Smooth muscle cell (in vitro differentiated cells): ENCODE measurements around the gene NAV2. TPM values are rescaled to one million over a fixed set of nuclear protein-coding genes. Genes with fewer than 3 reads are reported as not detected.

ENCODE experiments used
- DNase-seq: peaks from one replicate; lab custom pipeline; 2025; ENCODE audit not compliant: unreplicated experiment; lab: John Stamatoyannopoulos, UW
- H2AFZ ChIP-seq: fragments of 200-600 bp; sonication (generic); 2 replicates; pipeline ENCODE4 v1.6.0; 2016; ENCODE audit warnings: antibody characterized with exemption, low read depth, mild to moderate bottlenecking
- H3F3A ChIP-seq: fragments of 200-600 bp; sonication (generic); 2 replicates; pipeline ENCODE4 v1.6.0; 2017; ENCODE audit warnings: antibody characterized with exemption, low read depth
- H3K27ac ChIP-seq: fragments of 200-600 bp; sonication (generic); 2 replicates; pipeline ENCODE4 v1.5.1; 2016; ENCODE audit warnings: low read depth, mild to moderate bottlenecking
- H3K27me3 ChIP-seq: fragments of 200-600 bp; sonication (generic); 2 replicates; pipeline ENCODE4 v1.6.1; 2016; ENCODE audit warnings: low read depth, mild to moderate bottlenecking
- H3K36me3 ChIP-seq: fragments of 200-600 bp; sonication (generic); 2 replicates; pipeline ENCODE4 v1.5.1; 2016; ENCODE audit warnings: low read depth
- H3K4me1 ChIP-seq: fragments of 200-600 bp; sonication (generic); 2 replicates; pipeline ENCODE4 v1.5.1; 2016; ENCODE audit warnings: low read depth
- H3K4me2 ChIP-seq: fragments of 200-600 bp; sonication (generic); 2 replicates; pipeline ENCODE4 v1.6.0; 2016; ENCODE audit warnings: mild to moderate bottlenecking
- H3K4me3 ChIP-seq: fragments of 200-600 bp; sonication (generic); 2 replicates; pipeline ENCODE4 v1.5.1; 2016; ENCODE audit warnings: mild to moderate bottlenecking
- H3K79me2 ChIP-seq: fragments of 200-600 bp; sonication (generic); 2 replicates; pipeline ENCODE4 v1.6.0; 2016; ENCODE audit warnings: low read depth, mild to moderate bottlenecking
- H3K9ac ChIP-seq: fragments of 200-600 bp; sonication (generic); 2 replicates; pipeline ENCODE4 v1.6.0; 2016; ENCODE audit warnings: low read depth
- H3K9me3 ChIP-seq: fragments of 200-600 bp; sonication (generic); replicated peaks from 2 replicates; pipeline ENCODE4 v1.5.1; 2016; ENCODE audit warnings: low read depth
- H4K20me1 ChIP-seq: fragments of 200-600 bp; sonication (generic); 2 replicates; pipeline ENCODE4 v1.6.0; 2016; ENCODE audit warnings: low read depth
- WGBS: methylation state at CpG from one replicate; pipeline ENCODE4 v1.1.7; 2016; ENCODE audit warnings: low lambda C conversion rate; 5-methylcytosine and 5-hydroxymethylcytosine counted together
- polyA plus RNA-seq: library from polyadenylated mRNA; unstranded; fragments of >200 nt; fragmentation: Nextera tagmentation; extraction: Ambion mirVana; gene quantifications from 2 replicates; pipeline ENCODE4 v1.2.1, GENCODE V29; 2016
- total RNA-seq: library from RNA; depleted of rRNA; stranded (reverse); fragments of >200 nt; gene quantifications from 2 replicates; pipeline ENCODE4 v1.2.3, GENCODE V29; 2014
- TF ChIP-seq, protein P1 (sequence below): fragments of 200-600 bp; sonication (generic); IDR thresholded peaks from 2 replicates; pipeline ENCODE4 v1.5.1; 2017; ENCODE audit warnings: borderline replicate concordance, mild to moderate bottlenecking, antibody characterized with exemption; ENCODE audit not compliant: insufficient read depth, poor library complexity, severe bottlenecking

Gene NAV2
- total and polyA plus RNA-seq, 2 experiments from 2014 or later: 14.1 to 67.5 TPM

DNA sequence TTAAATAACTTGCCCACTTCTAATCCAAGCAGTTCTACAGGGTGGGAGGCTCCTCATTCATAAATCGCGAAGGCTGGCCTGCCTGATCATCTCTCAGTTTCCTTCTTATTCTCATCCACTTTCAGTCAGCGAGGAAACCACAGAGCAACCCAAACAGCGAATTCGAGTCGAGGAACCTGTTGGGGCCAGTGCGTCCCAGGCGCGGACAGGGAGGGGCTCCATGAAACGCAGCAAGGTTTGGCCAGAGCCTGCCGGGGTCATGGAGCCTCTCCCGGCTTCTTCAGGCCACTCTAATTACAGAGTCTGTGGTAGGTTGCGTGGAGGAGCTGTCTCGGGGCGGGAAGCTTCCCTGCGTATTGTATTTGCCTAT lies 741 bp upstream of the NAV2 start:
- Histone ChIP-seq H3K9ac (peak overlapping the region; percentile 82), H3K27ac (peak overlapping the region; percentile 86), H4K20me1 (no peaks in the 10 kb centered on the region), H3F3A (no peaks in the 10 kb centered on the region), H3K36me3 (no peaks in the 10 kb centered on the region), H3K27me3 (peaks cover 8% of the 10 kb centered on the region), H2AFZ (peak overlapping the region; percentile 79), H3K4me3 (peak overlapping the region; percentile 77), H3K4me2 (peak overlapping the region; percentile 88), H3K79me2 (peaks cover 4% of the 10 kb centered on the region), H3K9me3 (no peaks in the 10 kb centered on the region), H3K4me1 (peaks cover 29% of the 10 kb centered on the region)
- no peak for DNase-seq
- TF ChIP-seq, protein P1, sequence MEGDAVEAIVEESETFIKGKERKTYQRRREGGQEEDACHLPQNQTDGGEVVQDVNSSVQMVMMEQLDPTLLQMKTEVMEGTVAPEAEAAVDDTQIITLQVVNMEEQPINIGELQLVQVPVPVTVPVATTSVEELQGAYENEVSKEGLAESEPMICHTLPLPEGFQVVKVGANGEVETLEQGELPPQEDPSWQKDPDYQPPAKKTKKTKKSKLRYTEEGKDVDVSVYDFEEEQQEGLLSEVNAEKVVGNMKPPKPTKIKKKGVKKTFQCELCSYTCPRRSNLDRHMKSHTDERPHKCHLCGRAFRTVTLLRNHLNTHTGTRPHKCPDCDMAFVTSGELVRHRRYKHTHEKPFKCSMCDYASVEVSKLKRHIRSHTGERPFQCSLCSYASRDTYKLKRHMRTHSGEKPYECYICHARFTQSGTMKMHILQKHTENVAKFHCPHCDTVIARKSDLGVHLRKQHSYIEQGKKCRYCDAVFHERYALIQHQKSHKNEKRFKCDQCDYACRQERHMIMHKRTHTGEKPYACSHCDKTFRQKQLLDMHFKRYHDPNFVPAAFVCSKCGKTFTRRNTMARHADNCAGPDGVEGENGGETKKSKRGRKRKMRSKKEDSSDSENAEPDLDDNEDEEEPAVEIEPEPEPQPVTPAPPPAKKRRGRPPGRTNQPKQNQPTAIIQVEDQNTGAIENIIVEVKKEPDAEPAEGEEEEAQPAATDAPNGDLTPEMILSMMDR: no peak
- 13% methylated on average over 16 of the region's 16 CpGs for whole genome bisulfite sequencing

DNA sequence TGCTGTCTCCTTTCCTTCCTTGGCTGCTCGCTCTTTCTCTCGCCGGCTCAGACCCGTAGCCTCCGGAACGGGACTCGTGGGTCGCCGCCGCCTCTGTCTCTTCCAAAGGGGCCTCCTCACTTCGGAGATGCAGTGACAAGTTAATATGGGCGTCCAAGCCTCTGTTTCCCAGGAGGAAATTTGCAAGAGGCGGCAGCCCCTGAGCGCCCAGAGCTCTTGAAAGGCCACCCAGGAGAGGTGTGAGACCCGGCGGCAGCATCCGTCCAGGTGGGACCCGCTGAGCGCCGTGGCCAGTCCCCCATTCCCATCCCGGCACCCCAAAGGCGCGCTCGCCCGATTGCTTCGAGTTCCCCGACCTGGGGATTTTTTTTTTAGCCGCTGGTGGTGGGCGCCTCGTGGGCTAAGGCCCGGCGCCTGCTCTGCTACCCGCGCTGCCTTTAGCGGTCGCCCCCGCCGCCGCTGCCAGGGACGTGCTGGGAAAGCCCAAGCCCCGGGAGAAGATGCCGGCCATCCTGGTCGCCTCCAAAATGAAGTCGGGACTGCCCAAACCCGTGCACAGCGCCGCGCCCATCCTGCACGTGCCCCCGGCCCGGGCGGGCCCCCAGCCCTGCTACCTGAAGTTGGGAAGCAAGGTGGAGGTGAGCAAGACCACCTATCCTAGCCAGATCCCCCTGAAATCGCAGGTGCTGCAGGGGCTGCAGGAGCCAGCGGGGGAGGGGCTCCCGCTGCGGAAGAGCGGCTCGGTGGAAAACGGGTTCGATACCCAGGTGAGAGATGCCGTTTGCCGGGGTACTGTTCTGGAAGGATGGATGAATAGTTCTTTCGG lies 772 bp downstream of the NAV2 start:
- H3K27ac ChIP-seq: no peak overlapping the region
- peaks cover 29% of the 10 kb centered on the region for H3K4me1 ChIP-seq
- TF ChIP-seq, protein P1: no peak
- H3F3A ChIP-seq: no peaks in the 10 kb centered on the region
- H3K79me2 ChIP-seq: peaks cover 4% of the 10 kb centered on the region
- H3K27me3 ChIP-seq: peaks cover 8% of the 10 kb centered on the region
- no peaks in the 10 kb centered on the region for H4K20me1 ChIP-seq
- peak overlapping the region; percentile 100 for H3K4me2 ChIP-seq
- no peaks in the 10 kb centered on the region for H3K9me3 ChIP-seq
- WGBS: 4% methylated on average over 62 of the region's 63 CpGs
- H3K36me3 ChIP-seq: no peaks in the 10 kb centered on the region
- peak overlapping the region; percentile 94 for H2AFZ ChIP-seq
- peak overlapping the region; percentile 21 for H3K9ac ChIP-seq
- no peak for DNase-seq
- H3K4me3 ChIP-seq: peak overlapping the region; percentile 77

DNA sequence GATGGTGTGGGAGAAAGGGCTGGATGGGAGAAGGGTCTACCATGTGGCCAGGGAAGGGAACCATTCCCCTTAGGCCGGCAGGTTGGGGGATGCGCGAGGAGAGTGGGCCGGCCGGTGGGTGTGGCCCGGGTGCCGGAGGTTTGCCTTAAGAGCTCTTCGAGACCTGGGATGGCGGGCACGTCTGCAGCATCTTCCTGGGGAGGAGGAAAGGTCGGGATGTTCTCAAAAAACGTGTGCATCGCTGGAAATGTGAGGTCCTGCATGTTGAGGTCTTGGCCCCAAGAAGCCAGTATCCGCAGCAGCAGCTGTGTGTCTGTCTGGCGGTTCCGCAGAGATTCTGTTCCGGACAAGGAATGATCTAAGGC lies 1.4 kb downstream of the NAV2 start:
- Histone ChIP-seq H3K79me2 (peaks cover 4% of the 10 kb centered on the region), H3K4me3 (peak overlapping the region; percentile 77), H3K27ac (no peak overlapping the region), H3K9ac (no peak overlapping the region), H3K27me3 (peaks cover 8% of the 10 kb centered on the region), H2AFZ (no peak overlapping the region), H3K4me2 (peak overlapping the region; percentile 100), H3K9me3 (no peaks in the 10 kb centered on the region), H3F3A (no peaks in the 10 kb centered on the region), H3K36me3 (no peaks in the 10 kb centered on the region), H4K20me1 (no peaks in the 10 kb centered on the region), H3K4me1 (peaks cover 29% of the 10 kb centered on the region)
- 7% methylated on average over 17 of the region's 17 CpGs for WGBS
- TF ChIP-seq, protein P1: no peak
- no peak for DNase-seq
